K562 (cell line): ENCODE measurements around the gene ELMO1. TPM values are rescaled to one million over a fixed set of nuclear protein-coding genes. Genes with fewer than 3 reads are reported as not detected.

Experiments used
- ATAC-seq: fragments of 200-7000 bp; cut with Tn5 transposase; 3 replicates; pipeline ENCODE4 v1.9.1; 2020; ENCODE audit warnings: moderate library complexity
- BruUV-seq: library from RNA; stranded (reverse); fragments of 400-500 nt; replicated peaks from 2 replicates; lab custom pipeline; 2021; lab: Mats Ljungman, UMichigan
- CTCF ChIA-PET: fragments of 300-600 bp; formaldehyde crosslinking; extraction: SDS; loops from one replicate; lab custom pipeline; 2021; ENCODE audit warnings: low intra/inter-chr PET ratio; lab: Yijun Ruan, JAX
- POLR2A ChIA-PET: fragments of 300-600, 350-650 bp; sonication (Branson Sonifier 250); formaldehyde crosslinking; extraction: SDS; loops from one replicate; lab custom pipeline; 2021; ENCODE audit warnings: antibody characterized with exemption, inconsistent platforms; lab: Yijun Ruan, JAX
- DNase-seq, 4 experiments: peaks; one replicate each; pipeline versions ENCODE4 v3.0.0 to v3.0.0-alpha.2; 2011 to 2018; ENCODE audit warnings: low spot score in 3 of 4, mixed read lengths in 3 of 4; ENCODE audit errors: extremely low read depth in 1 of 4
- FAIRE-seq: peaks from 2 replicates; lab custom pipeline; 2011; peaks lifted over from hg19 to GRCh38; lab: Jason Lieb, UNC
- H2AFZ ChIP-seq: 2 replicates; pipeline ENCODE4 v1.6.0; 2011; ENCODE audit warnings: low read depth, low read length, control low read depth, inconsistent platforms
- H3K27ac ChIP-seq: fragments of 200-600 bp; 3 replicates; pipeline ENCODE4 v1.8.0; 2011; ENCODE audit warnings: low read depth, mild to moderate bottlenecking, control low read depth, inconsistent platforms, low read length, moderate library complexity, mixed read lengths; ENCODE audit errors: extremely low read depth
- H3K27me3 ChIP-seq, 2 experiments: fragments of 300-600 bp in 1 of 2; 2 replicates in 1 of 2; 3 replicates in 1 of 2; pipeline versions ENCODE4 v1.6.0 to v1.8.0; 2011; ENCODE audit warnings: inconsistent platforms in 2 of 2, low read length in 2 of 2, mild to moderate bottlenecking in 1 of 2, mixed read lengths in 1 of 2, moderate library complexity in 1 of 2; ENCODE audit not compliant: control insufficient read depth in 2 of 2, insufficient read depth in 2 of 2
- H3K36me3 ChIP-seq: fragments of 300-600 bp; 3 replicates; pipeline ENCODE4 v1.8.0; 2011; ENCODE audit warnings: mild to moderate bottlenecking, low read length, inconsistent platforms; ENCODE audit not compliant: control insufficient read depth, insufficient read depth
- H3K4me1 ChIP-seq, 2 experiments: fragments of 200-600 bp in 1 of 2; replicated peaks in 1 of 2; 2 replicates in 1 of 2; 3 replicates in 1 of 2; pipeline versions ENCODE4 v1.5.1 to v1.8.0; 2011; ENCODE audit warnings: inconsistent platforms in 2 of 2, low read length in 2 of 2, mild to moderate bottlenecking in 1 of 2, mixed read lengths in 1 of 2, moderate library complexity in 1 of 2; ENCODE audit not compliant: control insufficient read depth in 2 of 2, insufficient read depth in 2 of 2
- H3K4me2 ChIP-seq: 2 replicates; pipeline ENCODE4 v1.6.1; 2011; ENCODE audit warnings: low read length, control low read depth, inconsistent platforms, mixed read lengths; ENCODE audit not compliant: insufficient read depth
- H3K4me3 ChIP-seq: fragments of 200-600 bp; sonication (generic), shearing (Covaris generic); 2 replicates; pipeline ENCODE4 v1.5.1; 2016; ENCODE audit warnings: control low read depth, inconsistent platforms
- H3K79me2 ChIP-seq: fragments of 200-600 bp; 3 replicates; pipeline ENCODE4 v1.8.0; 2011; ENCODE audit warnings: low read length, inconsistent platforms; ENCODE audit not compliant: control insufficient read depth, insufficient read depth
- H3K9ac ChIP-seq, 2 experiments: 2 replicates each; pipeline versions ENCODE4 v1.6.0 to v1.6.1; 2011; ENCODE audit warnings: low read depth in 2 of 2, low read length in 2 of 2, control low read depth in 1 of 2, inconsistent platforms in 1 of 2, mild to moderate bottlenecking in 1 of 2, mixed read lengths in 1 of 2; ENCODE audit not compliant: insufficient read depth in 1 of 2
- H3K9me1 ChIP-seq: one replicate; pipeline ENCODE4 v1.6.0; 2011; ENCODE audit warnings: inconsistent platforms, mild to moderate bottlenecking, low read length, moderate library complexity; ENCODE audit not compliant: control insufficient read depth, insufficient read depth
- H3K9me3 ChIP-seq: replicated peaks from 2 replicates; pipeline ENCODE4 v1.5.1; 2011; ENCODE audit warnings: low read depth, low read length, inconsistent platforms; ENCODE audit not compliant: control insufficient read depth, insufficient read depth
- H4K20me1 ChIP-seq: replicated peaks from 2 replicates; pipeline ENCODE4 v1.6.1; 2011; ENCODE audit warnings: low read length, inconsistent platforms, mixed read lengths; ENCODE audit not compliant: control insufficient read depth, insufficient read depth
- HEY1 ChIP-seq: fragments of 250-450 bp; sonication (Bioruptor Pico); IDR thresholded peaks from 2 replicates; pipeline ENCODE4 v1.5.0; 2020; ENCODE audit warnings: mild to moderate bottlenecking, moderate library complexity, borderline replicate concordance
- MIER1 ChIP-seq: fragments of 450-650 bp; IDR thresholded peaks from 2 replicates; pipeline ENCODE4 v1.6.1; 2016; ENCODE audit warnings: antibody characterized with exemption, mild to moderate bottlenecking, low read depth
- PHTF2 ChIP-seq: fragments of 250-450 bp; sonication (Bioruptor Pico); IDR thresholded peaks from 2 replicates; pipeline ENCODE4 v1.5.0; 2021; ENCODE audit warnings: mild to moderate bottlenecking
- POLR2AphosphoS2 ChIP-seq: IDR thresholded peaks from 2 replicates; pipeline ENCODE4 v1.6.1; 2012; ENCODE audit warnings: low read length, improper control_type of control experiment
- RBM15 ChIP-seq: fragments of 200-400 bp; formaldehyde crosslinking; IDR thresholded peaks from 2 replicates; pipeline ENCODE4 v1.6.1; 2018; ENCODE audit warnings: mild to moderate bottlenecking, low read length, moderate library complexity; ENCODE audit not compliant: insufficient read depth
- ZNF384 ChIP-seq: IDR thresholded peaks from 2 replicates; pipeline ENCODE4 v1.6.1; 2012; ENCODE audit warnings: low read depth, low read length, improper control_type of control experiment
- WGBS: fragments of 100-300 bp; shearing (Covaris generic); methylation state at CpG from one replicate; pipeline ENCODE4 v1.1.6; 2016; ENCODE audit warnings: low coverage, mixed read lengths; ENCODE audit not compliant: insufficient coverage; ENCODE audit errors: missing lambda C conversion rate; 5-methylcytosine and 5-hydroxymethylcytosine counted together
- in situ Hi-C: fragments of 300-500 bp; cut with MboI; formaldehyde crosslinking; loops from 4 replicates; pipeline ENCODE4 v1.15.0; 2018; ENCODE audit warnings: inconsistent platforms, mixed read lengths
- intact Hi-C: fragments of 100-400 bp; cut with micrococcal nuclease; formaldehyde crosslinking; loops from 2 replicates; pipeline ENCODE4 v1.14.2; 2022
- polyA plus RNA-seq, 8 experiments: library from polyadenylated mRNA; depleted of rRNA in 4 of 8; stranded (reverse) in 5 of 8; unstranded in 3 of 8; fragments of >200 nt; fragmentation: Nextera tagmentation in 2 of 8; fragmentation: Illumina TruSeq in 1 of 8; extraction: Ambion mirVana in 2 of 8; extraction: Trizol in 1 of 8; gene quantifications; 2 replicates each; pipeline versions ENCODE4 v1.2.1 to v1.2.3, GENCODE V29; 2011 to 2014; ENCODE audit warnings: inconsistent platforms in 1 of 8, missing spikeins in 1 of 8
- total RNA-seq, 7 experiments: library from RNA; depleted of rRNA in 6 of 7; stranded (reverse); fragments of >200 nt in 6 of 7; fragmentation: Illumina TruSeq in 2 of 7; extraction: Trizol in 2 of 7; gene quantifications; 2 replicates each; pipeline versions ENCODE4 v1.2.1 to v1.2.3, GENCODE V29; 2011 to 2021; ENCODE audit warnings: low replicate concordance in 1 of 7
- TF ChIP-seq, protein P1 (sequence below): fragments of 450-650 bp; IDR thresholded peaks from 2 replicates; pipeline ENCODE4 v1.6.1; 2017; ENCODE audit warnings: antibody characterized with exemption, mild to moderate bottlenecking
- TF ChIP-seq, protein P2 (sequence below): fragments of 250-450 bp; sonication (Bioruptor Pico); IDR thresholded peaks from 2 replicates; pipeline ENCODE4 v1.8.0; 2022; ENCODE audit warnings: moderate library complexity, mild to moderate bottlenecking, inconsistent platforms
- TF ChIP-seq, protein P3 (sequence below): conservative IDR thresholded peaks from 2 replicates; pipeline ENCODE4 v1.6.1; 2011; ENCODE audit warnings: low read depth, mild to moderate bottlenecking, low read length; ENCODE audit not compliant: control insufficient read depth

The ELMO1 gene
- total and polyA plus RNA-seq, 9 of the 15 experiments (the other 6 are each of a cell fraction or from before 2014, with no cell fraction given), result 0.36 to 7.2 (median 3.6) TPM

DNA sequence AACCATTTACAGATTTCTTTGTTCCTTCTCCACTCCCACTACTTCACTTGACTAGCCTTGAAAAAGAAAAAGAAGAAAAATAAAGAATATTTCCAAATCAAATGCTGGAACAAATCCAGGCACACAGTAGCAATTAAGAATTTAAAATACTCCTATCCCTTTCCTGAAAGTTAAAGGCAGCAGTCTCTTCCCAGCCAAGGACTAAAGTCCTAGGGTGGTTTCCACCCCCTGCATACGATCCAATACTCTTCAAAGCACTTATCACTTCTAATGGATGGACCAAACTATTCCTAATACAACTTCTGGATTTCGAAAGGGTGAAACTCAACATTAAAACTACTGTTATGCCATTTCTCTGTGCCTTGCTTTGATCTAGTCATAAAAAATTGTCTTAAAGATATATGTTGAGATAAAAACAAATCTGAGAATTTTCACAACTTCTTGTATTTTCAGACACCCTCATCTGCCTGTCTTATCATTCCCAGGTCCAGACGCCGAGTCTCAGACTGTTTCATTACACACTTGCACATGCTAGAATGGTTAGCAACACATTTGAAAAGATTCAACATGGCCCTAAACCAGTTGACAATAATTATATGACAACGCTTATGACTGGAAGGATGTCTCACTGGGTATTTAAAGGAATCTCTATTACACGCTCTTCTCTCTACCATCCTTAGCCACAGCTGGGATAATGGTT is 13.4 kb downstream of the ELMO1 start:
- 0% methylated on average over 6 of the region's 6 CpGs for WGBS
- Histone ChIP-seq H3K36me3 (no peaks in the 10 kb centered on the region), H2AFZ (no peak overlapping the region), H3K4me3 (no peak overlapping the region), H3K4me2 (no peak overlapping the region), H3K9me3 (no peaks in the 10 kb centered on the region), H3K27me3 (peaks cover 0 to 11% of the 10 kb centered on the region in 2 experiments; a peak in 3 of 5 replicates), H3K27ac (no peak overlapping the region), H3K9me1 (no peaks in the 10 kb centered on the region), H3K79me2 (no peaks in the 10 kb centered on the region), H3K9ac (no peak overlapping the region), H3K4me1 (no peaks in the 10 kb centered on the region), H4K20me1 (no peaks in the 10 kb centered on the region)
- no peak for FAIRE-seq
- TF ChIP-seq, protein P1, sequence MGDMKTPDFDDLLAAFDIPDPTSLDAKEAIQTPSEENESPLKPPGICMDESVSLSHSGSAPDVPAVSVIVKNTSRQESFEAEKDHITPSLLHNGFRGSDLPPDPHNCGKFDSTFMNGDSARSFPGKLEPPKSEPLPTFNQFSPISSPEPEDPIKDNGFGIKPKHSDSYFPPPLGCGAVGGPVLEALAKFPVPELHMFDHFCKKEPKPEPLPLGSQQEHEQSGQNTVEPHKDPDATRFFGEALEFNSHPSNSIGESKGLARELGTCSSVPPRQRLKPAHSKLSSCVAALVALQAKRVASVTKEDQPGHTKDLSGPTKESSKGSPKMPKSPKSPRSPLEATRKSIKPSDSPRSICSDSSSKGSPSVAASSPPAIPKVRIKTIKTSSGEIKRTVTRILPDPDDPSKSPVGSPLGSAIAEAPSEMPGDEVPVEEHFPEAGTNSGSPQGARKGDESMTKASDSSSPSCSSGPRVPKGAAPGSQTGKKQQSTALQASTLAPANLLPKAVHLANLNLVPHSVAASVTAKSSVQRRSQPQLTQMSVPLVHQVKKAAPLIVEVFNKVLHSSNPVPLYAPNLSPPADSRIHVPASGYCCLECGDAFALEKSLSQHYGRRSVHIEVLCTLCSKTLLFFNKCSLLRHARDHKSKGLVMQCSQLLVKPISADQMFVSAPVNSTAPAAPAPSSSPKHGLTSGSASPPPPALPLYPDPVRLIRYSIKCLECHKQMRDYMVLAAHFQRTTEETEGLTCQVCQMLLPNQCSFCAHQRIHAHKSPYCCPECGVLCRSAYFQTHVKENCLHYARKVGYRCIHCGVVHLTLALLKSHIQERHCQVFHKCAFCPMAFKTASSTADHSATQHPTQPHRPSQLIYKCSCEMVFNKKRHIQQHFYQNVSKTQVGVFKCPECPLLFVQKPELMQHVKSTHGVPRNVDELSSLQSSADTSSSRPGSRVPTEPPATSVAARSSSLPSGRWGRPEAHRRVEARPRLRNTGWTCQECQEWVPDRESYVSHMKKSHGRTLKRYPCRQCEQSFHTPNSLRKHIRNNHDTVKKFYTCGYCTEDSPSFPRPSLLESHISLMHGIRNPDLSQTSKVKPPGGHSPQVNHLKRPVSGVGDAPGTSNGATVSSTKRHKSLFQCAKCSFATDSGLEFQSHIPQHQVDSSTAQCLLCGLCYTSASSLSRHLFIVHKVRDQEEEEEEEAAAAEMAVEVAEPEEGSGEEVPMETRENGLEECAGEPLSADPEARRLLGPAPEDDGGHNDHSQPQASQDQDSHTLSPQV, result no peak
- TF ChIP-seq POLR2AphosphoS2 (no peak), RBM15 (no peak), MIER1 (no peak), HEY1 (CRISPR knock-in tag) (no peak), ZNF384 (no peak), PHTF2 (CRISPR knock-in tag) (no peak)
- TF ChIP-seq, protein P2, sequence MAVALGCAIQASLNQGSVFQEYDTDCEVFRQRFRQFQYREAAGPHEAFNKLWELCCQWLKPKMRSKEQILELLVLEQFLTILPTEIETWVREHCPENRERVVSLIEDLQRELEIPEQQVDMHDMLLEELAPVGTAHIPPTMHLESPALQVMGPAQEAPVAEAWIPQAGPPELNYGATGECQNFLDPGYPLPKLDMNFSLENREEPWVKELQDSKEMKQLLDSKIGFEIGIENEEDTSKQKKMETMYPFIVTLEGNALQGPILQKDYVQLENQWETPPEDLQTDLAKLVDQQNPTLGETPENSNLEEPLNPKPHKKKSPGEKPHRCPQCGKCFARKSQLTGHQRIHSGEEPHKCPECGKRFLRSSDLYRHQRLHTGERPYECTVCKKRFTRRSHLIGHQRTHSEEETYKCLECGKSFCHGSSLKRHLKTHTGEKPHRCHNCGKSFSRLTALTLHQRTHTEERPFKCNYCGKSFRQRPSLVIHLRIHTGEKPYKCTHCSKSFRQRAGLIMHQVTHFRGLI (CRISPR knock-in tag), result no peak
- TF ChIP-seq, protein P3, sequence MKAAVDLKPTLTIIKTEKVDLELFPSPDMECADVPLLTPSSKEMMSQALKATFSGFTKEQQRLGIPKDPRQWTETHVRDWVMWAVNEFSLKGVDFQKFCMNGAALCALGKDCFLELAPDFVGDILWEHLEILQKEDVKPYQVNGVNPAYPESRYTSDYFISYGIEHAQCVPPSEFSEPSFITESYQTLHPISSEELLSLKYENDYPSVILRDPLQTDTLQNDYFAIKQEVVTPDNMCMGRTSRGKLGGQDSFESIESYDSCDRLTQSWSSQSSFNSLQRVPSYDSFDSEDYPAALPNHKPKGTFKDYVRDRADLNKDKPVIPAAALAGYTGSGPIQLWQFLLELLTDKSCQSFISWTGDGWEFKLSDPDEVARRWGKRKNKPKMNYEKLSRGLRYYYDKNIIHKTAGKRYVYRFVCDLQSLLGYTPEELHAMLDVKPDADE, result no peak
- ChIA-PET POLR2A (interaction anchor here (0.7 kb wide), 1 partner anchor 10 kb away, joined by 3 read pairs; no protein-coding TSS in a partner anchor), CTCF (no interaction called here)
- BruUV-seq, result no TSS peak
- intact Hi-C loops, result loop anchor here (5.0 kb wide), 1 partner anchor 153 kb away; no protein-coding TSS in a partner anchor
- no peak for DNase-seq
- in situ Hi-C loops, result no loop called here
- ATAC-seq, result no peak
